ENCODE data around the gene C1QTNF3.

- no peak for TF ChIP-seq EZH2 (IDR thresholded peaks at IDR 0.05; ENCODE audit: borderline replicate concordance, low read depth, low read length, severe bottlenecking)
- TF ChIP-seq, protein P1, sequence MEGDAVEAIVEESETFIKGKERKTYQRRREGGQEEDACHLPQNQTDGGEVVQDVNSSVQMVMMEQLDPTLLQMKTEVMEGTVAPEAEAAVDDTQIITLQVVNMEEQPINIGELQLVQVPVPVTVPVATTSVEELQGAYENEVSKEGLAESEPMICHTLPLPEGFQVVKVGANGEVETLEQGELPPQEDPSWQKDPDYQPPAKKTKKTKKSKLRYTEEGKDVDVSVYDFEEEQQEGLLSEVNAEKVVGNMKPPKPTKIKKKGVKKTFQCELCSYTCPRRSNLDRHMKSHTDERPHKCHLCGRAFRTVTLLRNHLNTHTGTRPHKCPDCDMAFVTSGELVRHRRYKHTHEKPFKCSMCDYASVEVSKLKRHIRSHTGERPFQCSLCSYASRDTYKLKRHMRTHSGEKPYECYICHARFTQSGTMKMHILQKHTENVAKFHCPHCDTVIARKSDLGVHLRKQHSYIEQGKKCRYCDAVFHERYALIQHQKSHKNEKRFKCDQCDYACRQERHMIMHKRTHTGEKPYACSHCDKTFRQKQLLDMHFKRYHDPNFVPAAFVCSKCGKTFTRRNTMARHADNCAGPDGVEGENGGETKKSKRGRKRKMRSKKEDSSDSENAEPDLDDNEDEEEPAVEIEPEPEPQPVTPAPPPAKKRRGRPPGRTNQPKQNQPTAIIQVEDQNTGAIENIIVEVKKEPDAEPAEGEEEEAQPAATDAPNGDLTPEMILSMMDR (IDR thresholded peaks at IDR 0.05; ENCODE audit: extremely low read depth in 1 of 2, insufficient read depth in 1 of 2, low read depth in 1 of 2, low read length in 2 of 2) = no peak
These were observed 37.3 kb downstream of the C1QTNF3 start for GRCh38 chr5:34005681-34006080.
